ENCODE results near the gene ULK1.

ULK1 gene

DNA sequence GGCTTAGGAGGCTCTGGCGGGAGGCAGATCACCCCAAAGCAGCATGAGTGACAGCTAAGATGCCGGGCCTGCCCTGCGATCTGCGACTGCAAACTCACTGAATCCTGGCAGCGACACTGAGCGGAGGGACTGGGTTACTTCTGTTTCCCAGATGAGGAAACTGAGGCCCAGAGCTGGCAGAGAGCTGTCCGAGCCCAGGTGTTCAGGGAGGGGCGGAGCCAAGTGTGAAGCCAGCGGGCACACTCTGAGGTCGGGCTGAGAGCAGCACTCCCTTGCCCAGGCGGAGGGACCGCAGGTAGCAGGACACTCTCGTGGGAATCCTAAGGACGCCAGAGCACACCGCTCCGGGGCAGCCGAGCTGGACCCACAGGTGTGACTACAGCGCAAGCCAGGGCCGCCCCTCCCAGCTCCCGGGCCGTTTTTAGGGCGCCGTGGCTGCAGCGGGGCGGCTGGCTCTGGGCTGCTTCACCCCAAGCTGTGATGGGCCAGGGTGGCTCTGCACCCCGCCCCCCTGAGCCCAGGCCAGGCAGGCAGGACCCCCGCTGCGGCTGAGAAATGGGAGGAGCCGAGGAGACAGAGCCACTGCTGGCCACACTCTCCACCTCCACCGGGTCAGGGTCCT, 38.8 kb upstream of the ULK1 start:
- Mint-ChIP-seq H3K4me1 (peaks cover 8% of the 10 kb centered on the region), H3K9me3 (no peaks in the 10 kb centered on the region), H3K4me3 (no peak overlapping the region), H3K36me3 (ENCODE audit: insufficient read depth) (peaks cover 5% of the 10 kb centered on the region), H3K27me3 (peaks cover 14% of the 10 kb centered on the region), H3K27ac (ENCODE audit: low read depth) (no peak overlapping the region)
- DNase-seq (ENCODE audit: low spot score in 2 of 2): no peak
- ATAC-seq (replicated peaks; ENCODE audit: extremely low read depth, poor library complexity, severe bottlenecking): no peak

DNA sequence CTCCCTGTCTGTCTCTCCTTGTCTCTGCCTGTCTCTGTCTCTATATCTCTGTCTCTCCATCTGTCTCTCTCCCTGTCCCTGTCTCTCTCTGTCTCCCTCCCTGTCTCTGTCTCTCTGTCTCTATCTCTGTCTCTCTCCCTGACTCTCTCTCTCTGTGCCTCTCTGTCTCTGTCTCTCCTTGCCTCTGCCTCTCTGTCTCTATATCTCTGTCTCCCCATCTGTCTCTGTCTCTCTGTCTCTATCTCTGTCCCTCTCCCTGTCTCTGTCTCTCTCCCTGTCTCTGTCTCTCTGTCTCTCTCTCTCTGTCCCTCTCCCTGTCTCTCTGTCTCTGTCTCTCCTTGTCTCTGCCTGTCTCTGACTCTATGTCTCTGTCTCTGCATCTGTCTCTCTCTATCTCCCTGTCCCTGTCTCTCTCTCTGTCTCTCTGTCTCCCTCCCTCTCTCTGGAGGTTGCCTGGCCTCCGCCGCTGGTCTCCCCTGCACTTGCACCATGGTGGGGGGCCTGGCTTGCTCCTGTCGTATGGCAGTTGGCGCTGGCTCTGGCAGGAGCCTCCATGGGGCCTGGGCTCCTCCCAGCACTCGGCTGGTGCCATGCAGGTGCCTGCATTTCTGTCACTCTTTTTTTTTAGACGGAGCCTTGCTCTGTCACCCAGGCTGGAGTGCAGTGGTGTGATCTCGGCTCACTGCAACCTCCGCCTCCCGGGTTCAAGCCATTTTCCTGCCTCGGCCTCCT, 37.9 kb upstream of the ULK1 start:
- Mint-ChIP-seq H3K4me3 (no peak overlapping the region), H3K9me3 (no peaks in the 10 kb centered on the region), H3K36me3 (ENCODE audit: insufficient read depth) (peaks cover 5% of the 10 kb centered on the region), H3K27me3 (peaks cover 14% of the 10 kb centered on the region), H3K27ac (ENCODE audit: low read depth) (no peak overlapping the region), H3K4me1 (peaks cover 13% of the 10 kb centered on the region)
- DNase-seq (ENCODE audit: low spot score in 2 of 2) (no peak), ATAC-seq (replicated peaks; ENCODE audit: extremely low read depth, poor library complexity, severe bottlenecking) (no peak)

DNA sequence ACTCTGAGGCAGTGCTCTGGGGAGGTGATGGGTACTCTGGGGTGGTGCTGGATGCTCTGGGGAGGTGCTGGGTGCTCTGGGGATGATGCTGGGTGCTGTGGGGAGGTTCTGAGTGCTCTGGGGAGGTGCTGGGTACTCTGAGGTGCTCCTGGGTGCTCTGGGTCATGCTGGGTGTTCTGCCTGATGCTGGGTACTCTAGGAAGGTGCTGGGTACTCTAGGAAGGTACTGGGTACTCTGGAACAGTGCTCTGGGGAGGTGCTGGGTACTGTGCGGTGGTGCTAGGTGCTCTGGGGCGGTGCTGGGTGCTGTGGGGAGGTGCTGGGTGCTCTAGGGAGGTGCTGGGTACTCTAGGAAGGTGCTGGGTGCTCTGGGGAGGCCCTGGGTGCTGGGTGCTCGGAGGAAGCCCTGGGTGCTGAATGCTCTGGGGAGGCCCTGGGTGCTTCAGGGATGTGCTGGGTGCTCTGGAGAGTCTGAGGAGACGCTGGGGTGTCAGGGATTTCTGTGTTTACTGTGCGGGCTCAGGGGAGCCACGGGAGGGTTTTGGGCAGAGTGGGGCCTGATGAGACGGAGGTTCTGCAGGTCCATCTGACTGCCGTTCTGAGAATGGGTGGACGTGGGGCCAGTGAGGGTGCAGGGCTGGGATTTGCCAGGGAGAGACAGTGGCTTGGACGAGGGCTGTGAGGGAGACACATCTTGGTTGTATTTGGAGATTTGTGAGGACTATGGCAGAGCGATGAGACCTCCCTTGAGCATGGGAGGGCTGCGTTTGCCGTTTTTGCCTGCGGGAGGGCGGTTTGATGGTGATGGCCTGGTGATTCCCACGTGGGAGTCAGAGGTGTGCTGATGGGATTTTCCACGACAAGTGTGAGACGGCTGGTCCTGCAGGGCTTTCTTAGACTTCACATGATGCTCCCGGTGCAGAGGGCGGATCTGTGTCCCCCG, 36.2 kb upstream of the ULK1 start:
- peak overlapping the region; percentile 53 for H3K27ac Mint-ChIP-seq (ENCODE audit: low read depth)
- H3K4me1 Mint-ChIP-seq: peaks cover 13% of the 10 kb centered on the region
- peaks cover 14% of the 10 kb centered on the region for H3K27me3 Mint-ChIP-seq
- H3K4me3 Mint-ChIP-seq: no peak overlapping the region
- ATAC-seq (replicated peaks; ENCODE audit: extremely low read depth, poor library complexity, severe bottlenecking) (no peak), DNase-seq (ENCODE audit: low spot score in 2 of 2) (no peak)
- H3K9me3 Mint-ChIP-seq: no peaks in the 10 kb centered on the region
- H3K36me3 Mint-ChIP-seq (ENCODE audit: insufficient read depth): peaks cover 5% of the 10 kb centered on the region

DNA sequence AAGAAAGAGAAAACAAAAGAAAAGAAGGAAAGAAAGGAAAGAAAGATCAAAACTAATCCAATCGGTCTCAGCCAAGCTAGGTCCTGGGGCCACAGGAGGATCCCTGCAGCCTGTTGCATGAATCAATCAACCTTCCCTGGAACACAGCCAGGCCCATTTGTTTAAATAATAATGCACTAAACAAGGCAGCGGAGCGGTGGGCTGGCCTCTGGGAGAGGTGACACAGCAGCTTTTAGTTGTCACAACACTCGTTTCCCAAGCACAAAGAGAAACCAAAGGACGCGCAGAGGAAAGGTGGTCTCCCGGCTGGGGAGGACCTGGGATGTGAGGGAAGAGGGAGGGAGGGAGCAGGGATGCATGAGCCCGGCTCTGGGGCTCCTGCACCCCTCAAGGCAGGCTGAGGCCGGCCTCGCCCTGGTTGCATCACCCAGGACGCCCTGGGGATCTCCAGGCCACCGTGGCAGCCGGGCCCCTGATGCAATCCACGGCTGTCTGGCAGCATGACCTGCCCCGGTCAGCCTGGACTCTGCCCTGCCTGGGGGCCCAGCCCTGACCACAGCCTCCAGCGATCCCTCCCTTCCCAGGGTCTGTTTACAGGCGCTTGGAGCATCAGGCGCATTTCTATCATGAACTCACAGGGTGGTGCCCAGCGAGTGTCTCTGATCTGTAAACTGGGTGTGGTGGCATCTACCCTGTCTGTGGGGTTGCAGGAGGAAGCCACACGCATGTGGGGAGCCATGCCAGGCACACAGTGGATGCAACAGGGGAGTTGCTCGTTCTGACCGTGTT, 33.8 kb upstream of the ULK1 start:
- no peaks in the 10 kb centered on the region for H3K9me3 Mint-ChIP-seq
- H3K36me3 Mint-ChIP-seq (ENCODE audit: insufficient read depth): peaks cover 4% of the 10 kb centered on the region
- DNase-seq (ENCODE audit: low spot score in 2 of 2): no peak
- no peak for ATAC-seq (replicated peaks; ENCODE audit: extremely low read depth, poor library complexity, severe bottlenecking)
- peaks cover 13% of the 10 kb centered on the region for H3K4me1 Mint-ChIP-seq
- no peak overlapping the region for H3K27ac Mint-ChIP-seq (ENCODE audit: low read depth)
- no peak overlapping the region for H3K4me3 Mint-ChIP-seq
- peaks cover 14% of the 10 kb centered on the region for H3K27me3 Mint-ChIP-seq

DNA sequence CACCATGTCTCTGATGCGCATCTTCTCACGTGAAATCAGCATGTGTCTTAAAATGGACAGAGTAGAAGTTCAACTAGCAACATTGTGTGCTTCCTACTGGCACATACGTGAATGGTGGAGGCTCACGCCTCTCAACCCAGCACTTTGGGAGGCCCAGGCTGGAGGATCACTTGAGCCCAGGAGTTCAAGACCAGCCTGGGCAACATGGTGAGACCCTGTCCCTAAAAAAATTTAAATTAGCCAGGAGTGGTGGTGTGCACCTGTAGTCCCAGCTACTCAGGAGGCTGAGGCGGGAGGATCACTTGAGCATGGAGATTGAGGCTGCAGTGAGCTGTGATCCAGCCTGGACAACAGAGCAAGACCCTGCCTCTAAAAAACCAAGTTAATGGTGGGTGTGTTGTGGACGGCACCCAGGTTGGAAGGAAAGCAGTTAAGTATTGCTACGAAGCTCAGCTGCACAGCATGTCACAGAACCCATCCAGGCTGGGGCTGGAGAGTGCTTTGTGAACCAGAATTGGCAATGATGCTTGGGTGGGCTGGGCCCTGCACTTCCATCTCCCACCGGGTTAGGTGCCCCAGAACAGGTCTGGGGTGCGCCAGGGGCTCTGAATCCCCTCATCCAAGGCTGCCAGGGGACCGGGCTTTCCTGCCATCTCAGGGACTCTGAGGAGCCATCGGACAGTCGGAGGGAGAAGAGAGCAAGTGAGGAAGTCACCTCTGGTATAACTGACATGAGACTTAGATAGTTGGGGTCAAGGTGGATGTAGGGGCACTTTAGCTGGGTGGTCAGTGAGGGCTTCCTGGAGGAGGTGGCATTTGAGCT, 33.0 kb upstream of the ULK1 start:
- Mint-ChIP-seq H3K27ac (ENCODE audit: low read depth) (no peak overlapping the region), H3K4me1 (peaks cover 13% of the 10 kb centered on the region), H3K36me3 (ENCODE audit: insufficient read depth) (peaks cover 4% of the 10 kb centered on the region), H3K9me3 (no peaks in the 10 kb centered on the region), H3K27me3 (peaks cover 14% of the 10 kb centered on the region), H3K4me3 (no peak overlapping the region)
- no peak for DNase-seq (ENCODE audit: low spot score in 2 of 2)
- ATAC-seq (replicated peaks; ENCODE audit: extremely low read depth, poor library complexity, severe bottlenecking): no peak

DNA sequence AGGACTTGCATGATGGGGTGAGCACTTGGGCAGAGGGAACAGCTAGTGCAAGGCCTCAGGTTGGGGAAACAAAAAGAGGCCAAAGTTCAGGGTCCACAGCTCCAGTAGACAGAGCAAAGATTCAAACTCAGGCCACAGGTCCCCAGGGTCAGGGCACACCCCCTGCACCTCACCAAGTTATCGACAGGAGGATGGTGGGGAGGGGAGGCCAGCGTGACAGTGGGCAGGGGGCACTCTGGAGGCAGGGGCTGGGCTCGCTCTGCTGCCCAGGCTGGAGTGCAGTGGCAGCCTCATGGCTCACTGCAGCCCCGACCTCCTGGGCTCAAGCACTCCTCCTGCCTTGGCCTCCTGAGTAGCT, 32.4 kb upstream of the ULK1 start:
- Mint-ChIP-seq H3K36me3 (ENCODE audit: insufficient read depth) (peaks cover 4% of the 10 kb centered on the region), H3K27me3 (peaks cover 14% of the 10 kb centered on the region), H3K4me1 (peaks cover 13% of the 10 kb centered on the region), H3K4me3 (no peak overlapping the region), H3K9me3 (no peaks in the 10 kb centered on the region), H3K27ac (ENCODE audit: low read depth) (no peak overlapping the region)
- DNase-seq (ENCODE audit: low spot score in 2 of 2): no peak
- ATAC-seq (replicated peaks; ENCODE audit: extremely low read depth, poor library complexity, severe bottlenecking): no peak

DNA sequence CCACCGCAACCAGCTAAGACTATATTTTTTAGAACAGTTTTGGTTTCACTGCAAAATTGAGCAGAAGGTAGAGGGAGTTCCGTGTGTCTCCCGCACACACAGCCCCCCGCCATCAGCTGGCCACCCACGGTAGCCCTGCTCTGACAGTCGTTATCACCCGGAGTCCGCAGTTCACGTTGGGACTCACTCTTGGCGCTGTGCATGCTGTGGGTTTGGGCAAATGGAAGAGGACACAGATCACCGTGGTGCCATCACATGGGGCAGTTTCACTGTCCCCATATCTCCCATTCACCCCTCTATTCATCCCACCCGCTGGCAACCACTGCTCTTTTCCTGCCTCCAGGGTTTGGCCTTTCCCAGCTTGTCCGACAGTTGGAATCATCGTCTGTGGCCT, 31.8 kb upstream of the ULK1 start:
- Mint-ChIP-seq H3K27ac (ENCODE audit: low read depth) (no peak overlapping the region), H3K9me3 (no peaks in the 10 kb centered on the region), H3K27me3 (peaks cover 12% of the 10 kb centered on the region), H3K4me1 (peaks cover 13% of the 10 kb centered on the region), H3K36me3 (ENCODE audit: insufficient read depth) (peaks cover 4% of the 10 kb centered on the region), H3K4me3 (no peak overlapping the region)
- DNase-seq (ENCODE audit: low spot score in 2 of 2) (no peak), ATAC-seq (replicated peaks; ENCODE audit: extremely low read depth, poor library complexity, severe bottlenecking) (no peak)

DNA sequence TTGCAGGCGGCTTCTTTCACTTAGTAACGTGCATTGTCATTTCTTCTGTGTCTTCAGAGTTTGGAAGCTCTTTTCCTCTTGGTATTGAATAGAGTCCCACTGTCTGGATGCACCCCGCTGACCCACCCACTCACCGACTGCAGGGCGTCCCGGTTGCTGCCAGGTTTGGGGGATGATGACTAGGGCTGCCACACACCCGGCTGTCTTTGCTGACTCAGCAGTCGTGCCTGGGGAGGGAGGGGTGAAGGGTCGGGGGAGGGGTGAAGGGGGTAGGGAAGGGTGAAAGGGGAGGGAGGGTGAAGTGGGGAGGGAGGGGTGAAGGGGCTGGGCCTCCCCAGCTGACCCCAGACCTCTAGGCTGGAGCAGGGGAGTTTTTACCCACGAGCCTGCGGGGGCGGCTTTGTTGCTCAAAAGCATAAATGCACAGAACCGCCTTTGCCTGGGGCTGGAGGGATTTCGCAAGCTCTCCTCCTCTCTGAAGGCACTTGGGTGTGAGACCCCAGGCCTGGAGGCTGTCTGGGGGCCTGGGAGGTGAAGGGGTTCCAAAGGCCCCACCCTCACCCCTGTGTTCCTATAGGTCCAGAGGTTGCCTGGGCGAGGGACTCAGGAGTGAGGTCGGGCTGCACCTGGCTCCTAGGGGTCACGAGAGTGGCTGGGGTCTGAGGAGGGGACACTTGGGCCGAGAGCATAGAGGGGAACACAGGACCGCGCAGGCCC, 31.3 kb upstream of the ULK1 start:
- DNase-seq (ENCODE audit: low spot score in 2 of 2): no peak
- no peak for ATAC-seq (replicated peaks; ENCODE audit: extremely low read depth, poor library complexity, severe bottlenecking)
- Mint-ChIP-seq H3K27me3 (peaks cover 7% of the 10 kb centered on the region), H3K36me3 (ENCODE audit: insufficient read depth) (peaks cover 4% of the 10 kb centered on the region), H3K4me1 (peaks cover 9% of the 10 kb centered on the region), H3K27ac (ENCODE audit: low read depth) (no peak overlapping the region), H3K4me3 (no peak overlapping the region), H3K9me3 (no peaks in the 10 kb centered on the region)

DNA sequence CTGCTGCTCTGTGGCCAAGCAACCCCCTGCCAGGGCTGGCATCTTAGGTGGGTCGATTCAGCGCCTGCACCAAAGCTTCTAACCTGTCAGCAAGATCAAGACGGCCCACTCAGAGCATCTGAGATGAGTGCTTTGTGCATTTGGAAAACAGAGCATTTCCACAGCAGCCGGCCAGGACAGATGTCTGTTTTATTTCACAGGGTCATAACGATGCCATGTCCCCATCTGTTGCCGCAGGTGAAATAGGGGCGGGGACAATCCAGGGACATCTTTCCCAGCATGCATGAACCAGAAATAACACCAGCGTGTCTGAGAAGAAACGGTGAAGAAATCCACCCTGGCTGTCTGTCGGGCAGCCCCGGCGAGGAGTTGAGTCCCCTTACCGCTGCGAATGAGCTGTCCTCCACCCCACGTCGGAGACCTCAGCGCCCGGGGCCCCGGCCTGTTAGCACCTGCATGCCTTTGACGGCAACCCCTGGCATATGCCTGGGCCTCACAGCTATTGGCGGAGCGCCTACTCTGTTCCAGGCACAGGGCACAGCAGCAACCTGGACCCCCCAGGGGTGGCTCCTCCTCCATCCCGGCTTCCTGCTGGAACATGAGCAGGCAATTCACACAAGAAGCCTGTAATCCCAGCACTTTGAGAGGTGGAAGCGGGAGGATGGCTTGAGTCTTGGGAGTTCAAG, 30.6 kb upstream of the ULK1 start:
- ATAC-seq (replicated peaks; ENCODE audit: extremely low read depth, poor library complexity, severe bottlenecking) (no peak), DNase-seq (ENCODE audit: low spot score in 2 of 2) (no peak)
- H3K27me3 Mint-ChIP-seq: no peaks in the 10 kb centered on the region
- no peak overlapping the region for H3K27ac Mint-ChIP-seq (ENCODE audit: low read depth)
- H3K4me1 Mint-ChIP-seq: peaks cover 5% of the 10 kb centered on the region
- H3K9me3 Mint-ChIP-seq: no peaks in the 10 kb centered on the region
- H3K36me3 Mint-ChIP-seq (ENCODE audit: insufficient read depth): peaks cover 1% of the 10 kb centered on the region
- no peak overlapping the region for H3K4me3 Mint-ChIP-seq

DNA sequence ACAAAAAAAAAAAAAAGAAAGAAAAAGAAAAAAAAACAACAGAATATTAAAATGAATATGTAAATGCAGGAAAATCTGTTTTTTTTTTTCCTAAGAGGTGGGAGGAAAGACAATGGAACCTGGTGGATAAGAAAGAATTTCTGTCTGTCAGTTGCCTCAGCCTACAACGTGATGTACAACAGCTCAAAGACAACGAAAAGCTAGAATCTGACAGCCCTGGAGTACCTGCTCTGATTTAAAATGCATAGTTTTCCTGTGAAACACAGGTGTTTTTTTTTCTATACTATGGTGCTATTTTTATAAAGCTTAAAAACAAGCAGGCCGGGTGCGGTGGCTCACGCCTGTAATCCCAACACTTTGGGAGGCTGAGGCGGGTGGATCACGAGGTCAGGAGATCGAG, 30.0 kb upstream of the ULK1 start:
- H3K4me1 Mint-ChIP-seq: peaks cover 5% of the 10 kb centered on the region

More for the DNA sequence above, 30.0 kb upstream of the ULK1 start:
- DNase-seq (ENCODE audit: low spot score in 2 of 2): no peak
- no peak for ATAC-seq (replicated peaks; ENCODE audit: extremely low read depth, poor library complexity, severe bottlenecking)
- Mint-ChIP-seq H3K9me3 (no peaks in the 10 kb centered on the region), H3K36me3 (ENCODE audit: insufficient read depth) (peaks cover 1% of the 10 kb centered on the region), H3K27ac (ENCODE audit: low read depth) (no peak overlapping the region), H3K4me3 (no peak overlapping the region), H3K27me3 (no peaks in the 10 kb centered on the region)
